Suppressor macrophage treated with lipopolysaccharide for 1 hour (primary cell): ENCODE data around the gene SRP68.
"Not testable (repeated sequence)": the region's sequence is repeated elsewhere in the genome, so short reads cannot be mapped to it uniquely, and the experiment has no call there.

Experiments used
- DNase-seq, 3 donors: peaks; one replicate each; pipeline ENCODE4 v3.0.0-alpha.2; 2020 to 2022

The SRP68 gene

GRCh38 chr17:76044475-76045007 lies 27.8 kb downstream of the SRP68 start:
- not testable (repeated sequence) for DNase-seq

DNA sequence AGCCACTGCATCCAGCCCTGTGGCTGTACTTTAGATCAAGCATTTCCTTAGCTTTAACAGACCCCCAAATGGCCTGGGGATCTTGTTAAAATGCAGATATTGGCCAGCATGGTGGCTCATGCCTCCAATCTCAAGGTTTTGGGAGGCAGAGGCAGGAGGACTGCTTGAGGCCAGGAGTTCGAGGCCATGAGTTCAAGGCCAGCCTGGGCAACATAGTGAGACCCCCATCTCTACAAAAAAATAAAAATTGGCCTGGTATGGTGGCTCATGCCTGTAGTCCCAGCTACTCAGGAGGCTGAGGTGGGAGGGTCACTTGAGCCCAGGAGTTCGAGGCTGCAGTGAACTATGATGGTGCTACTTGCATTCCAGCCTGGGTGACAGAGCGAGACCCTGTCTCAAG lies 29.4 kb downstream of the SRP68 start:
- DNase-seq = not testable (repeated sequence)

DNA sequence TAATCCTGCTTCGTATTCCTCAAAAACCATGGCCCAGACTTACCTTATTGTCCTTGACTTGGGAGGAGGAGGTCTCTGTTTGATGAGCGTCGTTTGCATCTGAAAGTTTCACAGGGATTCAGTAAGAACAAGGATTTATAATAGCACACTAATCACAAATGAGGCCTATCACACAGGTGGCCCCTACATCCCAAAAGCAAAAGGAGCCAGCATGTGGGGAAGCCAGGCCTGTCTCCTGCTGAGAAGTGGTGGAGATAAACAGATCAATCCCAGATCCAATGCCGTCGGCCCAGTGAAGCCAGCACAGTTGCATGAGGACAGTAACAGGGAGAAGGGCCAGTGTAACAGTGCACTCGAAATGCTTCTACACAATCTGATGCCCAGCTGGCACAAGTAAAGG lies 31.9 kb downstream of the SRP68 start:
- DNase-seq = no peak

DNA sequence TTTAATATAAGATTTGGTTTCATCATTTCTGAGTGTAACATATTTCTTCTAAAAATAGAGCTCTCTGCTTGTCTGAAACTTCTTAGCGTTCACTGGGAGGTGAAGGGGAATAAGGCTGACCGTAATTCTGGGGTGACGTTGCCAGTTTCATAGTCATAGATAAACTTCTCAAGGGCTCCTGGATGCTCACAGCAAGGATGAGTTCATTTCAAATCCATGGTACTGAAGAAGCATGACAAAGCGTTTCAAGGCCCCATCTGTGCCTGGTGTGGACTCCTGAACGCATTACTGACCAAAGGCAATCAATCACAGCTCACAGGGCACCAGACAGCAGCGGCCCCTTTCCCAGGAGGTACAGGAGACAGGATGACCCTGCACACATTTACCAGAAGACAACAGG lies 33.2 kb downstream of the SRP68 start:
- no peak for DNase-seq

DNA sequence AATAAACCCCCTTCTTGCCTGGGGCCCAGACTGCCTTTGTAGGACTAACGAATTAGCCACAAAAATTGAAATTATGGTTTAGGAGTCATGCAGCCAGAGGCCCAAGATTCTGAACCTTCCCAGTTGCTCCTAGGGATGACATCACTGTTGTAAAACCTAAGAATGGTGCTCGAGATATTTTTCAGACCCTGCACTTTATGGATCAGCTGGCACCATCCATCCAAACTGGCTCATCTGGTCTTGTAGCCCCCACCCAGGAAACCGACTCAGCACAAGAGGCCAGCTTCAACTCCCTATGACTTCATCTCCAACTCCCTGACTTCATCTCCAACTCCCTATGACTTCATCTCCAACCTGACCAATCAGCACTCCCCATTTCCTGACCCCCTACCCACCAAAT lies 34.3 kb downstream of the SRP68 start:
- DNase-seq = no peak

DNA sequence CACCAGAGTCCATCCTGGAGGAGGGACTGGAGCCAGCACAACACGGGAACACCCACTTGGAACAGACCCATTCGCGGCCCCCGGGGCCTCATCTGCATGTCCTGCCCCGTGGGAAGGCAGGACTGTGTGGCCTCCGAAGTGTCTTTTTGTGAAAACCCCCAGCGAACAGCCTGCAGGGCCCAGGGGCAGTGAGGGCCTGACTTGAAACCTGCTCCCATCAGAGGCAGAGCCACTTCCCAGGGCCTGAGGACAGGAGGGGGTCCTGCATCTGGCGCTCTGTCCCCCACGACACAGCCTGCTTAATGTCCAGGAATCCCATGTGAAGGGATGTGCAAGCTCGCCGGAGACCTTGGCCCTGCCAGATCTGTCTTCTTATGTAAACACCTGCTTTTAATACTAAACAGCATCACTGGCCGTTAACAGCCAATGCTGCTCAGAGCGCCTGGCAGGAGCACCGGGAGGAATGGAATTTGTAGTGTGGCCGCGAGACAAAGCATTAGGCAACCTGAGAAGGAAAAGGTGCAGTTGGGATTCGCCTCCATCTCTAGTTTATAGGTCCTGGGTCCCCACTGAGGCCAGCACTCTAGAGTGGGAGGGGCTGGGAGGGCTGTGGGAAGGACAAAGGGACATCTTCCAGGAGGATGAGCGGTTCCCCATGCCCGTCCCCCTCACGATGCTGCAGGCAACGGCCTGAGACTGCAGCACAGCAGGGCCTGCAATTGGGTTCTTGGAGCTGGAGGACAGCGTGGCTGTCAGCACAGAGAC lies 35.6 kb downstream of the SRP68 start:
- no peak for DNase-seq

- no peak for DNase-seq
Observed at GRCh38 chr17:76034428-76035350, 37.6 kb downstream of the SRP68 start.

GRCh38 chr17:76033139-76033538 lies 39.2 kb downstream of the SRP68 start:
- no peak for DNase-seq

DNA sequence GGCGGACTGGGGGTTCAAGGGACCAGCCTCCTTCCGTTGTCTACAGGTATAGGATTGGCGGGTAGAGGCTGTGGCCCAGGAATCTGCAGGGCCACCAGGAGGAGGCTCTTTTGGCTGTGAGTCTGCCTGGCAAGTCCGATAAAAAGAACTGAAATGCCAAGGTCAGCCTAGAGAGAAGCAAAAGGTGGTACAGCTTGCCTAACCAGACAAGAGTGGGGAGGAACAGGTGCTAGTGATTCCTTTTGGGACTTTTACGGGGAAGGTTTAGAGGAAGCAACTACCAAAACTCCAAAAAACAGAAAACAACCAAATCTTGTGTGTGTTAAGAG lies 39.6 kb downstream of the SRP68 start:
- no peak for DNase-seq

- no peak for DNase-seq
Observed at GRCh38 chr17:76032073-76032779, 40.1 kb downstream of the SRP68 start.

- DNase-seq = peak in 2 of 3 donors; percentile 24 to 66
Observed at GRCh38 chr17:76027159-76027839, 45.0 kb downstream of the SRP68 start, which contains the start of gene EVPL. EVPL (minus strand) TSS chr17:76027306; CDS start chr17:76027198, 108 bp downstream.

GRCh38 chr17:76026714-76027158 lies 45.6 kb downstream of the SRP68 start:
- DNase-seq = no peak

DNA sequence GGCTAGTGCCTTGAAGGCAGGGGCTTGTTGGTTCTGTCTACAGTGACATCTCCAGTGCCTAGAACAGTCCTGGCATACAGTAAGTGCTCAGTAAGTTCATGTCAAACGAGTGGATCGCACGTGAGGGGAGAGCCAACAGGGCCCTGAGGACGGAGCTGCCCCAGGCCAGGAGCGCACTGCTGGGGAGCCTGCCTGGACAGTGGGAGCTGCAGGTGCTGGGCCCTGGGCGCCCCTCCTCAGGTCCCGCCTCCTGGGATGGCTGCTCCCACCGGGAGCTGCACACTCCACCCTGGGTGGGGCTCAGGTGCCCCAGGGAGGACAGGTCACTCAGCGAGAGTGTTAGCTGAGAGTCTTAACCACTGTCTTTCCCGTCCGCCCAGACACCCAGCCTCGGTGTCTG lies 47.0 kb downstream of the SRP68 start:
- no peak for DNase-seq

GRCh38 chr17:76024353-76024752 lies 48.0 kb downstream of the SRP68 start:
- DNase-seq = no peak

GRCh38 chr17:76023900-76024237 lies 48.4 kb downstream of the SRP68 start:
- no peak for DNase-seq

DNA sequence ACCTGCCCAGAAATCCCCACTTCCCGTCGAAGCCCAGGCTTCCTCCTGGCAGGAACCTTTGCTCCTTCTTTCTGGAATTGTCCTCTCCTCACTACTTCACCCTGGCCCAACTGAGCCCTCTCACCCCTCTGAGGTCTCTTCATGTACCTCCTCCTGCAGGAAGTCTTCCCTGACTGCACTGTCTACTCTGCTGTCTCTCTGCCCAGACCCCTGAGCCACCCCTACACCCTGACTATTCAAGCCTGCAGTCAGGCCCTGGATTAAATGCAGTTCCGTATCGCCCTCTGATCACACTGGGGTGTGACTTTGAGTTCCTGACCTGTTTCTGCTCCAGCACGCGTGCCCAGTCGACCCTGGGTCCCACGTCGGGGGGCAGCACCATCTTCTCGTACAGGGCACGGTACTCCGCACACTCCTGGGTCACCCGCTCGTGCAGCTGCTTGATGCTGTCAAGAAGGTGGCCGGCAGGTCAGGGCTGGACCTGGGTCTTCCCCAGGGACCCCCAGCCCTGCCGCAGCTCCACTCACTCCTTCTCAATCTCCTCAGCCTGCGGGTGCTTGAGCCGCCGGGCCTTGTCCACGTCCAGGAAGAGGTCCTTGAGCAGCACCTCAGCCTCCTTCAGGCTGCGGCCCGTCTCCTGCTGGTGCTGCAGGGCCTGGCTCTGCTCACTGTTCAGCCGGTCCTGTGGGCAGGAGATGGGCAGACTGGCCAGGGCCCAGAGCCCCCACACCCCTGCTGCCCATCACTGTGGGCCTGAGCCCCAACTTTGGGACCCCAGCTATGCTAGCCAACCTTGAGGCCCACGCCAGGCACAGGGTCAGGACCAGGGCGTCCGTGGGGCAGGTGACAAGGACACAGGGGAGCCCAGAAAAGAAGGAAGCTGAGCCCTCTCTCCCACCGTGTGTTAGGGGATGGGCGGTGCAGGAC lies 49.1 kb downstream of the SRP68 start:
- no peak for DNase-seq

- DNase-seq = no peak
Observed at GRCh38 chr17:76022285-76022684, 50.0 kb downstream of the SRP68 start.

DNA sequence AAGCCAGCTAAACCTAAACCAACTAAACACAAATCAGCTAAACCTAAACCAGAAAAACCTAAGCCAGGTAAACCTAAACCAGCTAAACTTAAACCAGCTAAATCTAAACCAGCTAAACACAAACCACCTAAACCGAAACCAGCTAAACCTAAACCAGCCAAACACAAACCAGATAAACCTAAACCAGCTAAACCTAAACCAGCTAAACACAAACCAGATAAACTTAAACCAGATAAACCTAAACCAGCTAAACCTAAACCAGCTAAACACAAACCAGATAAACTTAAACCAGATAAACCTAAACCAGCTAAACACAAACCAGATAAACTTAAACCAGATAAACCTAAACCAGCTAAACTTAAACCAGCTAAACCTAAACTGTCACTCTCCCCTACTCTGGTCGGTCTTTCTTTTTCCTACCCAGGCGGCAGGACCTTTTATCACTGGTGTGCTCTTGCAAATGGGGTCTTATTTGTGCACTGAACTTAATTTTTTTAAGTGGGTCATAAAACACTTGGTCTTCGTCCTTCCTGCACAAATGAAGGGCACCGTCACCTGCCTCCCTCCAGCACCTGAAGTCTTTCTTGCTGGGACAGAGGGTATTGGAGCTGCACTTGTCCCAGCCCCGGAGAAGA lies 52.4 kb downstream of the SRP68 start:
- no peak for DNase-seq

- DNase-seq = no peak
Observed at GRCh38 chr17:76018801-76019200, 53.5 kb downstream of the SRP68 start.

- DNase-seq = no peak
Observed at GRCh38 chr17:76018340-76018680, 54.0 kb downstream of the SRP68 start.
